CD14-positive monocyte (primary cell): ENCODE measurements around the gene RAB40B. TPM values are rescaled to one million over a fixed set of nuclear protein-coding genes. Genes with fewer than 3 reads are reported as not detected.

Source experiments
- DNase-seq, 3 donors: peaks; one replicate each; pipeline ENCODE4 v3.0.0-alpha.2; 2011 to 2022
- H2AFZ ChIP-seq: 2 replicates; pipeline ENCODE4 v1.6.0; 2012; ENCODE audit warnings: mild to moderate bottlenecking, low read depth, low read length, inconsistent platforms; ENCODE audit not compliant: insufficient read depth, poor library complexity, severe bottlenecking
- H3K27ac ChIP-seq, 2 donors: 1 replicate in 1 of 2; 2 replicates in 1 of 2; pipeline ENCODE4 v1.5.1; 2012 to 2013; ENCODE audit warnings: low read length in 2 of 2, control low read depth in 1 of 2, inconsistent platforms in 1 of 2, low read depth in 1 of 2, mild to moderate bottlenecking in 1 of 2
- H3K27me3 ChIP-seq, 2 donors: one replicate each; pipeline versions ENCODE4 v1.6.0 to v1.6.1; 2011 to 2013; ENCODE audit warnings: low read length in 2 of 2; ENCODE audit not compliant: control insufficient read depth in 2 of 2, insufficient read depth in 2 of 2
- H3K36me3 ChIP-seq, 2 donors: replicated peaks in 1 of 2; 1 replicate in 1 of 2; 2 replicates in 1 of 2; pipeline versions ENCODE4 v1.5.1 to v1.6.1; 2012 to 2013; ENCODE audit warnings: low read length in 2 of 2, control low read depth in 1 of 2, inconsistent platforms in 1 of 2, mild to moderate bottlenecking in 1 of 2; ENCODE audit not compliant: insufficient read depth in 2 of 2, control insufficient read depth in 1 of 2
- H3K4me1 ChIP-seq, 2 donors: 1 replicate in 1 of 2; 2 replicates in 1 of 2; pipeline versions ENCODE4 v1.5.1 to v1.6.1; 2012 to 2013; ENCODE audit warnings: low read length in 2 of 2, control low read depth in 1 of 2, inconsistent platforms in 1 of 2, mild to moderate bottlenecking in 1 of 2, moderate library complexity in 1 of 2; ENCODE audit not compliant: insufficient read depth in 2 of 2, control insufficient read depth in 1 of 2
- H3K4me2 ChIP-seq: replicated peaks from 2 replicates; pipeline ENCODE3; 2012; ENCODE audit warnings: low read length, moderate library complexity, mild to moderate bottlenecking; ENCODE audit not compliant: poor library complexity, severe bottlenecking; ENCODE audit errors: extremely low read depth
- H3K4me3 ChIP-seq, 3 experiments: fragments of 200-600 bp in 1 of 3; sonication (generic) in 1 of 3; replicated peaks in 1 of 3; 1 replicate in 2 of 3; 2 replicates in 1 of 3; pipeline ENCODE4 v1.5.1; 2011 to 2013; ENCODE audit warnings: low read length in 3 of 3, mild to moderate bottlenecking in 3 of 3, control low read depth in 2 of 3, low read depth in 2 of 3, inconsistent platforms in 1 of 3, moderate library complexity in 1 of 3
- H3K79me2 ChIP-seq: 2 replicates; pipeline ENCODE4 v1.6.0; 2012; ENCODE audit warnings: mild to moderate bottlenecking, control low read depth, inconsistent platforms, low read length, moderate library complexity; ENCODE audit not compliant: insufficient read depth
- H3K9ac ChIP-seq: 2 replicates; pipeline ENCODE4 v1.6.0; 2017; ENCODE audit warnings: low read length, mild to moderate bottlenecking; ENCODE audit not compliant: insufficient read depth, poor library complexity, severe bottlenecking
- H3K9me3 ChIP-seq, 2 donors: replicated peaks in 1 of 2; 1 replicate in 1 of 2; 2 replicates in 1 of 2; pipeline versions ENCODE4 v1.5.1 to v1.6.1; 2012 to 2013; ENCODE audit warnings: low read length in 2 of 2, control low read depth in 1 of 2; ENCODE audit not compliant: control insufficient read depth in 1 of 2, insufficient read depth in 1 of 2
- H4K20me1 ChIP-seq: 2 replicates; pipeline ENCODE4 v1.6.0; 2012; ENCODE audit warnings: mild to moderate bottlenecking, low read length, control low read depth, moderate library complexity; ENCODE audit not compliant: insufficient read depth
- H3K27ac Mint-ChIP-seq, 7 donors: one replicate each; pipeline ENCODE4 v1.8.0; 2020; ENCODE audit warnings: mild to moderate bottlenecking in 7 of 7, mixed read lengths in 7 of 7, moderate library complexity in 6 of 7, inconsistent platforms in 2 of 7
- H3K27me3 Mint-ChIP-seq, 3 donors: one replicate each; pipeline ENCODE4 v1.8.0; 2021 to 2022; ENCODE audit warnings: low read depth in 3 of 3, mild to moderate bottlenecking in 3 of 3, mixed read lengths in 3 of 3, moderate library complexity in 3 of 3, inconsistent platforms in 1 of 3
- H3K36me3 Mint-ChIP-seq, 2 donors: one replicate each; pipeline ENCODE4 v1.8.0; 2020; ENCODE audit warnings: mixed read lengths in 2 of 2, inconsistent platforms in 1 of 2, mild to moderate bottlenecking in 1 of 2
- H3K4me1 Mint-ChIP-seq: one replicate; pipeline ENCODE4 v1.8.0; 2020; ENCODE audit warnings: mild to moderate bottlenecking, mixed read lengths
- H3K4me3 Mint-ChIP-seq, 2 donors: one replicate each; pipeline ENCODE4 v1.8.0; 2020; ENCODE audit warnings: mild to moderate bottlenecking in 2 of 2, mixed read lengths in 2 of 2, moderate library complexity in 1 of 2
- H3K9me3 Mint-ChIP-seq, 7 donors: one replicate each; pipeline ENCODE4 v1.8.0; 2020 to 2022; ENCODE audit warnings: mixed read lengths in 7 of 7, mild to moderate bottlenecking in 6 of 7, moderate library complexity in 6 of 7, inconsistent platforms in 2 of 7
- CTCF ChIP-seq: fragments of 200-600 bp; IDR thresholded peaks from one replicate; pipeline ENCODE4 v1.8.0; 2022; ENCODE audit warnings: antibody characterized with exemption, mild to moderate bottlenecking
- WGBS: methylation state at CpG from one replicate; pipeline ENCODE4 v1.1.5; 2013; ENCODE audit warnings: missing lambda C conversion rate; ENCODE audit not compliant: insufficient coverage; 5-methylcytosine and 5-hydroxymethylcytosine counted together
- intact Hi-C, 2 donors: fragments of 100-400 bp; cut with micrococcal nuclease; formaldehyde crosslinking; loops; one replicate each; pipeline versions ENCODE4 v1.15.0 to v1.15.1; 2023
- polyA plus RNA-seq, 3 donors: library from polyadenylated mRNA; depleted of rRNA in 1 of 3; unstranded in 2 of 3; stranded (reverse) in 1 of 3; fragments of 300-500 nt in 2 of 3; fragments of >200 nt in 1 of 3; fragmentation: Illumina TruSeq in 2 of 3; gene quantifications; 1 replicate in 2 of 3; 2 replicates in 1 of 3; pipeline ENCODE4 v1.2.3, GENCODE V29; 2012 to 2021

Gene RAB40B
- polyA plus RNA-seq, 3 donors: 0.75 to 2.2 (median 0.95) TPM

GRCh38 chr17:82668631-82669099, 29.8 kb downstream of the RAB40B start:
- H3K27ac ChIP-seq: no peak overlapping the region
- peak overlapping the region; percentile 21 for H3K9ac ChIP-seq
- no peaks in the 10 kb centered on the region for H4K20me1 ChIP-seq
- H3K4me2 ChIP-seq: peak overlapping the region; percentile 62
- peak; percentile 70 for TF ChIP-seq CTCF
- peak overlapping the region in 1 of 3 experiments; percentile 48 for H3K4me3 ChIP-seq
- H3K9me3 Mint-ChIP-seq: no peaks in the 10 kb centered on the region
- intact Hi-C loops: loop anchor here (2.0 to 5.0 kb wide), 2 partner anchors 98 to 104 kb away; no protein-coding TSS in a partner anchor
- H3K27me3 Mint-ChIP-seq: peaks cover 0 to 6% (median 0%) of the 10 kb centered on the region in 3 donors
- H3K36me3 ChIP-seq: no peaks in the 10 kb centered on the region
- no peaks in the 10 kb centered on the region for H3K36me3 Mint-ChIP-seq
- no peaks in the 10 kb centered on the region for H3K79me2 ChIP-seq
- H3K27ac Mint-ChIP-seq: no peak overlapping the region
- no peaks in the 10 kb centered on the region for H3K27me3 ChIP-seq
- H3K4me1 Mint-ChIP-seq: peaks cover 9% of the 10 kb centered on the region
- no peaks in the 10 kb centered on the region for H3K9me3 ChIP-seq
- H2AFZ ChIP-seq: peak overlapping the region; percentile 71
- WGBS: 20% methylated on average over 17 of the region's 20 CpGs
- peak; percentile 46 to 63 (median 59) for DNase-seq
- H3K4me1 ChIP-seq: peaks cover 3 to 8% of the 10 kb centered on the region in 2 donors
- peak overlapping the region; percentile 62 to 85 for H3K4me3 Mint-ChIP-seq

GRCh38 chr17:82668024-82668630, 30.4 kb downstream of the RAB40B start:
- WGBS: 53% methylated on average over 11 of the region's 16 CpGs
- H3K36me3 Mint-ChIP-seq: no peaks in the 10 kb centered on the region
- no peak overlapping the region for H3K4me3 ChIP-seq
- DNase-seq: no peak
- H3K9ac ChIP-seq: peak overlapping the region; percentile 21
- peak overlapping the region; percentile 62 for H3K4me2 ChIP-seq
- no peaks in the 10 kb centered on the region for H3K9me3 Mint-ChIP-seq
- no peak for TF ChIP-seq CTCF
- no peaks in the 10 kb centered on the region for H3K79me2 ChIP-seq
- H3K27ac Mint-ChIP-seq: no peak overlapping the region
- peaks cover 0 to 6% (median 0%) of the 10 kb centered on the region in 3 donors for H3K27me3 Mint-ChIP-seq
- H3K4me1 ChIP-seq: peaks cover 3 to 8% of the 10 kb centered on the region in 2 donors
- no peaks in the 10 kb centered on the region for H4K20me1 ChIP-seq
- H3K36me3 ChIP-seq: no peaks in the 10 kb centered on the region
- peaks cover 9% of the 10 kb centered on the region for H3K4me1 Mint-ChIP-seq
- peak overlapping the region in 1 of 2 donors; percentile 85 for H3K4me3 Mint-ChIP-seq
- H2AFZ ChIP-seq: peak overlapping the region; percentile 71
- H3K27me3 ChIP-seq: no peaks in the 10 kb centered on the region
- no peak overlapping the region for H3K27ac ChIP-seq
- intact Hi-C loops: loop anchor here (2.0 to 5.0 kb wide), 2 partner anchors 99 to 104 kb away; no protein-coding TSS in a partner anchor
- no peaks in the 10 kb centered on the region for H3K9me3 ChIP-seq
